ENCODE data around the gene ASB13. TPM values are rescaled to one million over a fixed set of nuclear protein-coding genes. Genes with fewer than 3 reads are reported as not detected.

Gene ASB13
- total and polyA plus RNA-seq, 2 of the 13 experiments (the other 11 are each of a cell fraction or from before 2014, with no cell fraction given), result 9.3 to 15.4 TPM

DNA sequence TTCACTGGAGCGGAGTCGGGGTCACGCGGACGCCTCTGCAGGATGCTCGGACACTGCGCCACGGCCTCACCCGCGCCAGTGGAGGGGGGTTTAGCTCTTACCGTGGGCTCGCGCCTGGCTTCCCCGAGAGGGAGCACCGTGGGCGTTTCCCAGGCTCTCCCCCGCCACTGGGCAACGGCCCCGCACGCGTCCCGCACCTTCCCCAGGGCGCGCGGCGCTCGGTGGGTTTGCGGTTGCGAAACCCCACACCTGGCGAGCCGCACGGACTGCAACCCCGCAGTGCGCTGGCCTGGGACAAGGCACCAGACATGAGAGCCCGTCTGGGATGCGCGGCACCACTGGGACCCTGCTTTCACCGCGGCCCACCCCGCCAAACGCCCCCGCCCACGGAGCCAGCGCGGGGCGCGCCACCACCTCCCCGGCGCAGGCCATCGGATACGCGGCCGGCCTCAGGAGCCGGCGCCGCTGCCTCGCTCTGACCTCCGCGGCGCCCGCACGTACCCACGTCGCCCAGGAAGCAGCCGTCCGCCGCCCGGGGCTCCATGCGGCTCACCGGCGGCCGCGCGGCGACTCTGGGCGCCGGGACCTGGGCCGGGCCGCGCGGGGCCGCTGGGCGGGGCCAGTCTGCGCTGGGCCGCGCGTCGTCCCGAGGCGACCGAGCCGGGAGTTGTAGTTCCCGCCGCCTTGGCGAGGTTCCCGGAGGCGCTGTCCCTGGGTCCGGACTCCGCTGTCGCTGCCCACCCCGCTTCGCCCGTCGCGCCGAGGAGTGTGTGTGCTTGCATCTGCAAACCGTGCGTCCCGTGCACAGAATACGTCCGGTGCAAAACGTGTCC is at the start of gene ASB13 (continued):
- TF ChIP-seq, protein P1, sequence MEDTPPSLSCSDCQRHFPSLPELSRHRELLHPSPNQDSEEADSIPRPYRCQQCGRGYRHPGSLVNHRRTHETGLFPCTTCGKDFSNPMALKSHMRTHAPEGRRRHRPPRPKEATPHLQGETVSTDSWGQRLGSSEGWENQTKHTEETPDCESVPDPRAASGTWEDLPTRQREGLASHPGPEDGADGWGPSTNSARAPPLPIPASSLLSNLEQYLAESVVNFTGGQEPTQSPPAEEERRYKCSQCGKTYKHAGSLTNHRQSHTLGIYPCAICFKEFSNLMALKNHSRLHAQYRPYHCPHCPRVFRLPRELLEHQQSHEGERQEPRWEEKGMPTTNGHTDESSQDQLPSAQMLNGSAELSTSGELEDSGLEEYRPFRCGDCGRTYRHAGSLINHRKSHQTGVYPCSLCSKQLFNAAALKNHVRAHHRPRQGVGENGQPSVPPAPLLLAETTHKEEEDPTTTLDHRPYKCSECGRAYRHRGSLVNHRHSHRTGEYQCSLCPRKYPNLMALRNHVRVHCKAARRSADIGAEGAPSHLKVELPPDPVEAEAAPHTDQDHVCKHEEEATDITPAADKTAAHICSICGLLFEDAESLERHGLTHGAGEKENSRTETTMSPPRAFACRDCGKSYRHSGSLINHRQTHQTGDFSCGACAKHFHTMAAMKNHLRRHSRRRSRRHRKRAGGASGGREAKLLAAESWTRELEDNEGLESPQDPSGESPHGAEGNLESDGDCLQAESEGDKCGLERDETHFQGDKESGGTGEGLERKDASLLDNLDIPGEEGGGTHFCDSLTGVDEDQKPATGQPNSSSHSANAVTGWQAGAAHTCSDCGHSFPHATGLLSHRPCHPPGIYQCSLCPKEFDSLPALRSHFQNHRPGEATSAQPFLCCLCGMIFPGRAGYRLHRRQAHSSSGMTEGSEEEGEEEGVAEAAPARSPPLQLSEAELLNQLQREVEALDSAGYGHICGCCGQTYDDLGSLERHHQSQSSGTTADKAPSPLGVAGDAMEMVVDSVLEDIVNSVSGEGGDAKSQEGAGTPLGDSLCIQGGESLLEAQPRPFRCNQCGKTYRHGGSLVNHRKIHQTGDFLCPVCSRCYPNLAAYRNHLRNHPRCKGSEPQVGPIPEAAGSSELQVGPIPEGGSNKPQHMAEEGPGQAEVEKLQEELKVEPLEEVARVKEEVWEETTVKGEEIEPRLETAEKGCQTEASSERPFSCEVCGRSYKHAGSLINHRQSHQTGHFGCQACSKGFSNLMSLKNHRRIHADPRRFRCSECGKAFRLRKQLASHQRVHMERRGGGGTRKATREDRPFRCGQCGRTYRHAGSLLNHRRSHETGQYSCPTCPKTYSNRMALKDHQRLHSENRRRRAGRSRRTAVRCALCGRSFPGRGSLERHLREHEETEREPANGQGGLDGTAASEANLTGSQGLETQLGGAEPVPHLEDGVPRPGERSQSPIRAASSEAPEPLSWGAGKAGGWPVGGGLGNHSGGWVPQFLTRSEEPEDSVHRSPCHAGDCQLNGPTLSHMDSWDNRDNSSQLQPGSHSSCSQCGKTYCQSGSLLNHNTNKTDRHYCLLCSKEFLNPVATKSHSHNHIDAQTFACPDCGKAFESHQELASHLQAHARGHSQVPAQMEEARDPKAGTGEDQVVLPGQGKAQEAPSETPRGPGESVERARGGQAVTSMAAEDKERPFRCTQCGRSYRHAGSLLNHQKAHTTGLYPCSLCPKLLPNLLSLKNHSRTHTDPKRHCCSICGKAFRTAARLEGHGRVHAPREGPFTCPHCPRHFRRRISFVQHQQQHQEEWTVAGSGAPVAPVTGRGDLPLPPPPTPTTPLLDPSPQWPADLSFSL (CRISPR knock-in tag; IDR thresholded peaks at IDR 0.05), result 0 out of 2 replicates have a peak, but pooled peaks have one; percentile 8
- TF ChIP-seq ZNF160 (CRISPR knock-in tag; IDR thresholded peaks at IDR 0.05), result peak; percentile 13; the same call in 1 of the 2 replicates
- TF ChIP-seq, protein P2, sequence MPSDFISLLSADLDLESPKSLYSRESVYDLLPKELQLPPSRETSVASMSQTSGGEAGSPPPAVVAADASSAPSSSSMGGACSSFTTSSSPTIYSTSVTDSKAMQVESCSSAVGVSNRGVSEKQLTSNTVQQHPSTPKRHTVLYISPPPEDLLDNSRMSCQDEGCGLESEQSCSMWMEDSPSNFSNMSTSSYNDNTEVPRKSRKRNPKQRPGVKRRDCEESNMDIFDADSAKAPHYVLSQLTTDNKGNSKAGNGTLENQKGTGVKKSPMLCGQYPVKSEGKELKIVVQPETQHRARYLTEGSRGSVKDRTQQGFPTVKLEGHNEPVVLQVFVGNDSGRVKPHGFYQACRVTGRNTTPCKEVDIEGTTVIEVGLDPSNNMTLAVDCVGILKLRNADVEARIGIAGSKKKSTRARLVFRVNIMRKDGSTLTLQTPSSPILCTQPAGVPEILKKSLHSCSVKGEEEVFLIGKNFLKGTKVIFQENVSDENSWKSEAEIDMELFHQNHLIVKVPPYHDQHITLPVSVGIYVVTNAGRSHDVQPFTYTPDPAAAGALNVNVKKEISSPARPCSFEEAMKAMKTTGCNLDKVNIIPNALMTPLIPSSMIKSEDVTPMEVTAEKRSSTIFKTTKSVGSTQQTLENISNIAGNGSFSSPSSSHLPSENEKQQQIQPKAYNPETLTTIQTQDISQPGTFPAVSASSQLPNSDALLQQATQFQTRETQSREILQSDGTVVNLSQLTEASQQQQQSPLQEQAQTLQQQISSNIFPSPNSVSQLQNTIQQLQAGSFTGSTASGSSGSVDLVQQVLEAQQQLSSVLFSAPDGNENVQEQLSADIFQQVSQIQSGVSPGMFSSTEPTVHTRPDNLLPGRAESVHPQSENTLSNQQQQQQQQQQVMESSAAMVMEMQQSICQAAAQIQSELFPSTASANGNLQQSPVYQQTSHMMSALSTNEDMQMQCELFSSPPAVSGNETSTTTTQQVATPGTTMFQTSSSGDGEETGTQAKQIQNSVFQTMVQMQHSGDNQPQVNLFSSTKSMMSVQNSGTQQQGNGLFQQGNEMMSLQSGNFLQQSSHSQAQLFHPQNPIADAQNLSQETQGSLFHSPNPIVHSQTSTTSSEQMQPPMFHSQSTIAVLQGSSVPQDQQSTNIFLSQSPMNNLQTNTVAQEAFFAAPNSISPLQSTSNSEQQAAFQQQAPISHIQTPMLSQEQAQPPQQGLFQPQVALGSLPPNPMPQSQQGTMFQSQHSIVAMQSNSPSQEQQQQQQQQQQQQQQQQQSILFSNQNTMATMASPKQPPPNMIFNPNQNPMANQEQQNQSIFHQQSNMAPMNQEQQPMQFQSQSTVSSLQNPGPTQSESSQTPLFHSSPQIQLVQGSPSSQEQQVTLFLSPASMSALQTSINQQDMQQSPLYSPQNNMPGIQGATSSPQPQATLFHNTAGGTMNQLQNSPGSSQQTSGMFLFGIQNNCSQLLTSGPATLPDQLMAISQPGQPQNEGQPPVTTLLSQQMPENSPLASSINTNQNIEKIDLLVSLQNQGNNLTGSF (CRISPR knock-in tag; IDR thresholded peaks at IDR 0.05), result no peak
- TF ChIP-seq NFYC (CRISPR knock-in tag; IDR thresholded peaks at IDR 0.05), result no peak
- 0 out of 2 replicates have a peak, but pooled peaks have one; percentile 42 for TF ChIP-seq HES4 (CRISPR knock-in tag; IDR thresholded peaks at IDR 0.05; ENCODE audit: borderline replicate concordance)
- 0 out of 2 replicates have a peak, but pooled peaks have one; percentile 20 for TF ChIP-seq ZSCAN25 (CRISPR knock-in tag; IDR thresholded peaks at IDR 0.05)
- TF ChIP-seq, protein P3, sequence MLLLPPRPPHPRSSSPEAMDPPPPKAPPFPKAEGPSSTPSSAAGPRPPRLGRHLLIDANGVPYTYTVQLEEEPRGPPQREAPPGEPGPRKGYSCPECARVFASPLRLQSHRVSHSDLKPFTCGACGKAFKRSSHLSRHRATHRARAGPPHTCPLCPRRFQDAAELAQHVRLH (CRISPR knock-in tag; IDR thresholded peaks at IDR 0.05; ENCODE audit: borderline replicate concordance, low read depth), result no peak
- peak; percentile 85; the same call in 1 of the 2 replicates for TF ChIP-seq KAT7 (CRISPR knock-in tag; IDR thresholded peaks at IDR 0.05; ENCODE audit: borderline replicate concordance)
- TF ChIP-seq ZSCAN31 (CRISPR knock-in tag; IDR thresholded peaks at IDR 0.05; ENCODE audit: low read depth), result peak; percentile 10; the same call in 1 of the 2 replicates
- TF ChIP-seq SAP130 (CRISPR knock-in tag; IDR thresholded peaks at IDR 0.05; ENCODE audit: low read depth), result 0 out of 2 replicates have a peak, but pooled peaks have one; percentile 18
- 0 out of 2 replicates have a peak, but pooled peaks have one; percentile 44 for TF ChIP-seq HIVEP1 (CRISPR knock-in tag; IDR thresholded peaks at IDR 0.05)
- no peak for TF ChIP-seq LCORL (IDR thresholded peaks at IDR 0.05)
- peak; percentile 44; the same call in 1 of the 2 replicates for TF ChIP-seq LCORL (CRISPR knock-in tag; IDR thresholded peaks at IDR 0.05)
- TF ChIP-seq CEBPG (CRISPR knock-in tag; IDR thresholded peaks at IDR 0.05), result peak; percentile 79
- peak; percentile 62; the same call in 1 of the 2 replicates for TF ChIP-seq ZSCAN12 (CRISPR knock-in tag; IDR thresholded peaks at IDR 0.05)
- TF ChIP-seq, protein P4, sequence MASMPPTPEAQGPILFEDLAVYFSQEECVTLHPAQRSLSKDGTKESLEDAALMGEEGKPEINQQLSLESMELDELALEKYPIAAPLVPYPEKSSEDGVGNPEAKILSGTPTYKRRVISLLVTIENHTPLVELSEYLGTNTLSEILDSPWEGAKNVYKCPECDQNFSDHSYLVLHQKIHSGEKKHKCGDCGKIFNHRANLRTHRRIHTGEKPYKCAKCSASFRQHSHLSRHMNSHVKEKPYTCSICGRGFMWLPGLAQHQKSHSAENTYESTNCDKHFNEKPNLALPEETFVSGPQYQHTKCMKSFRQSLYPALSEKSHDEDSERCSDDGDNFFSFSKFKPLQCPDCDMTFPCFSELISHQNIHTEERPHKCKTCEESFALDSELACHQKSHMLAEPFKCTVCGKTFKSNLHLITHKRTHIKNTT (CRISPR knock-in tag; IDR thresholded peaks at IDR 0.05), result 0 out of 2 replicates have a peak, but pooled peaks have one; percentile 18
